Endothelial cell of umbilical vein (primary cell): ENCODE data around the gene CSN3.

Source experiments
- CTCF ChIP-seq, 2 donors: IDR thresholded peaks; 1 replicate in 1 of 2; 2 replicates in 1 of 2; pipeline ENCODE4 v1.5.1; 2011; ENCODE audit warnings: low read length in 2 of 2, mild to moderate bottlenecking in 2 of 2, moderate library complexity in 2 of 2, control low read depth in 1 of 2, inconsistent platforms in 1 of 2, low read depth in 1 of 2; ENCODE audit not compliant: insufficient read depth in 1 of 2; ENCODE audit errors: extremely low read depth in 1 of 2
- EZH2 ChIP-seq: IDR thresholded peaks from 2 replicates; pipeline ENCODE4 v1.6.1; 2012; ENCODE audit warnings: borderline replicate concordance, low read depth, mild to moderate bottlenecking, moderate library complexity, low read length, inconsistent platforms; ENCODE audit not compliant: severe bottlenecking
- FOS ChIP-seq: IDR thresholded peaks from 2 replicates; pipeline ENCODE4 v1.6.1; 2011; ENCODE audit warnings: mild to moderate bottlenecking, low read length, moderate library complexity, borderline replicate concordance; ENCODE audit not compliant: insufficient read depth
- GATA2 ChIP-seq: IDR thresholded peaks from 2 replicates; pipeline ENCODE4 v1.7.0; 2011; ENCODE audit warnings: low read depth, mild to moderate bottlenecking, moderate library complexity, mixed read lengths, low read length; ENCODE audit not compliant: insufficient read length, insufficient read depth
- JUN ChIP-seq: IDR thresholded peaks from 2 replicates; pipeline ENCODE4 v1.6.1; 2011; ENCODE audit warnings: borderline replicate concordance, low read depth; ENCODE audit not compliant: insufficient read length, insufficient read depth
- MAX ChIP-seq: IDR thresholded peaks from 2 replicates; pipeline ENCODE4 v1.6.1; 2011; ENCODE audit not compliant: insufficient read depth, insufficient read length
- MYC ChIP-seq: IDR thresholded peaks from one replicate; pipeline ENCODE4 v1.6.1; 2011; ENCODE audit warnings: mild to moderate bottlenecking, low read depth, low read length
- POLR2A ChIP-seq: IDR thresholded peaks from 2 replicates; pipeline ENCODE4 v1.6.1; 2012; ENCODE audit warnings: low read depth, mild to moderate bottlenecking, control low read depth, low read length
- POLR2AphosphoS5 ChIP-seq: IDR thresholded peaks from 2 replicates; pipeline ENCODE4 v1.6.1; 2012; ENCODE audit warnings: low read depth, mild to moderate bottlenecking, control low read depth, low read length, moderate library complexity; ENCODE audit not compliant: insufficient read depth

- TF ChIP-seq CTCF (IDR thresholded peaks at IDR 0.05; ENCODE audit: extremely low read depth in 1 of 2, insufficient read depth in 1 of 2, low read depth in 1 of 2, low read length in 2 of 2) (no peak), EZH2 (no peak), POLR2AphosphoS5 (no peak), FOS (no peak), MAX (no peak), JUN (no peak), POLR2A (no peak), MYC (no peak), GATA2 (no peak)
Observed at GRCh38 chr4:70251250-70251944, 9.0 kb downstream of the CSN3 start.
